Activated CD8-positive, alpha-beta T cell treated with anti-CD3 and anti-CD28 coated beads, Interleukin-2, amount 10 ng/mL, durations not matched to agents 7 days and 5 days (primary cell): ENCODE data around the gene SMYD3. TPM values are rescaled to one million over a fixed set of nuclear protein-coding genes. Genes with fewer than 3 reads are reported as not detected.

Experiments
- ATAC-seq: fragments of 150-1000 bp; cut with Tn5 transposase; one replicate; pipeline ENCODE4 v1.10.0; 2021; ENCODE audit warnings: moderate library complexity
- CTCF ChIA-PET: fragments of 350-600 bp; sonication (Branson Sonifier 250); formaldehyde crosslinking; loops from one replicate; lab custom pipeline; 2021; ENCODE audit warnings: antibody characterized with exemption; lab: Charles Lee
- POLR2A ChIA-PET: fragments of 350-600 bp; sonication (Branson Sonifier 250); formaldehyde crosslinking; loops from one replicate; lab custom pipeline; 2021; ENCODE audit warnings: antibody characterized with exemption; lab: Charles Lee
- DNase-seq: peaks from one replicate; pipeline ENCODE4 v3.0.0-alpha.2; 2020
- H3K27ac Mint-ChIP-seq: one replicate; pipeline ENCODE4 v1.8.0; 2021; ENCODE audit warnings: mild to moderate bottlenecking, mixed read lengths
- H3K27me3 Mint-ChIP-seq: one replicate; pipeline ENCODE4 v1.8.0; 2021; ENCODE audit warnings: low read depth, mixed read lengths
- H3K36me3 Mint-ChIP-seq: one replicate; pipeline ENCODE4 v1.8.0; 2021; ENCODE audit warnings: low read depth, mixed read lengths
- H3K4me1 Mint-ChIP-seq: one replicate; pipeline ENCODE4 v1.8.0; 2021; ENCODE audit warnings: low read depth, mixed read lengths
- H3K4me3 Mint-ChIP-seq: one replicate; pipeline ENCODE4 v1.8.0; 2021; ENCODE audit warnings: mild to moderate bottlenecking, mixed read lengths
- H3K9me3 Mint-ChIP-seq: one replicate; pipeline ENCODE4 v1.8.0; 2022; ENCODE audit warnings: mixed read lengths; ENCODE audit not compliant: insufficient read depth
- total RNA-seq, 2 experiments: library from RNA; stranded (reverse); gene quantifications; one replicate each; pipeline ENCODE4 v1.2.3, GENCODE V29; 2021

SMYD3 gene
- total RNA-seq, 2 experiments from 2014 or later: 22.7 to 23.2 TPM

GRCh38 chr1:245873068-245873467 is 634.0 kb downstream of the SMYD3 start:
- ATAC-seq (no peak), DNase-seq (no peak)
- H3K4me1 Mint-ChIP-seq: no peaks in the 10 kb centered on the region
- POLR2A ChIA-PET: no interaction called here
- H3K27me3 Mint-ChIP-seq: no peaks in the 10 kb centered on the region
- CTCF ChIA-PET: interaction anchor here (0.7 to 1.1 kb wide), 3 partner anchors 13 to 720 kb away, joined by 3 read pairs; no protein-coding TSS in a partner anchor
- no peaks in the 10 kb centered on the region for H3K9me3 Mint-ChIP-seq
- no peak overlapping the region for H3K27ac Mint-ChIP-seq
- H3K36me3 Mint-ChIP-seq: no peaks in the 10 kb centered on the region
- no peak overlapping the region for H3K4me3 Mint-ChIP-seq

- Mint-ChIP-seq H3K9me3 (no peaks in the 10 kb centered on the region), H3K4me3 (no peak overlapping the region), H3K27me3 (no peaks in the 10 kb centered on the region), H3K27ac (no peak overlapping the region), H3K4me1 (no peaks in the 10 kb centered on the region), H3K36me3 (no peaks in the 10 kb centered on the region)
- ATAC-seq (no peak), DNase-seq (no peak)
- ChIA-PET POLR2A (no interaction called here), CTCF (interaction anchor here (0.7 to 1.1 kb wide), 2 partner anchors 14 kb away, joined by 3 read pairs; no protein-coding TSS in a partner anchor)
Observed at GRCh38 chr1:245872475-245872874, 634.6 kb downstream of the SMYD3 start.

DNA sequence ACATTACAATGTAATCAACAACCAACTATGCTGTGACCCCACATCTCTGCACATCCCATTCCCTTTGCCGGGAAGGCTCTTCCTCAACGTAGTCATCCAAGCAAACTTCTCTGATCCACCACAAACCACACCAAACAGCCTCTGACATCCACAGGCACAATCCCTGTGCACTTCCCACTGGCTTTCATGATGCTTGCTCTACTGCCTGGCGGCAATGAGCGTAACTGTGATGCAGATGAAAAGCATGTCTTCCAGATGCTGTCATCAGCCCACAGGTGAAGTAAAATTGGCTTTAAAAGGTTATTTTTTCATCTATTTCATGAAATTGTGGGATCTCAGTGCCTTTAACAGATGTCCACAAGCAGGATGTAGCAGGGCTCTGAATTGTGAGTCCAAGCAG is 635.2 kb downstream of the SMYD3 start:
- no peaks in the 10 kb centered on the region for H3K27me3 Mint-ChIP-seq
- H3K36me3 Mint-ChIP-seq: no peaks in the 10 kb centered on the region
- H3K4me3 Mint-ChIP-seq: no peak overlapping the region
- DNase-seq (no peak), ATAC-seq (no peak)
- H3K4me1 Mint-ChIP-seq: no peaks in the 10 kb centered on the region
- POLR2A ChIA-PET: no interaction called here
- CTCF ChIA-PET: interaction anchor here (1.1 kb wide), 1 partner anchor 13 kb away, joined by 3 read pairs; no protein-coding TSS in a partner anchor
- H3K9me3 Mint-ChIP-seq: no peaks in the 10 kb centered on the region
- H3K27ac Mint-ChIP-seq: no peak overlapping the region

GRCh38 chr1:245871191-245871590 is 635.9 kb downstream of the SMYD3 start:
- no peak for ATAC-seq
- no peaks in the 10 kb centered on the region for H3K4me1 Mint-ChIP-seq
- no peak overlapping the region for H3K4me3 Mint-ChIP-seq
- POLR2A ChIA-PET: no interaction called here
- DNase-seq: no peak
- CTCF ChIA-PET: no interaction called here
- H3K36me3 Mint-ChIP-seq: no peaks in the 10 kb centered on the region
- H3K27ac Mint-ChIP-seq: no peak overlapping the region
- no peaks in the 10 kb centered on the region for H3K9me3 Mint-ChIP-seq
- H3K27me3 Mint-ChIP-seq: no peaks in the 10 kb centered on the region

DNA sequence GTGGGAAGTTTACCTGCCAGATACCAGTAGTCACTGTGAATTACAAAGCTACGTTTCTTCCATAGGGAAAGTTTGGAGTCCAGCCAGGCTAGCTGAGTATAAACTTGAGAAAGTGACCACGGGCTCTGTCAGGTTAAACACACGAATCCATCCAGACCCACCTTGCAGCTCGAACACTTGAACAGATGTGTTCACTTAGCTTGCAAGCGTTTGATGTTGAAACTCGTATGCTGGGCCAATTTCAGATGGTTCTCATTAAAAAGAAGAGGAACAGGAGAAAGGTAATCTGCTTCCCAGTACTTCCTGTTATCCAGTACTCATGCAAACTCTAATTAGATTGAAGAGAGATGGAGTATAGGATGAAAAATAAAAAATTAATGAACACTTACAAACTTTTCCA is 636.4 kb downstream of the SMYD3 start:
- Mint-ChIP-seq H3K27ac (no peak overlapping the region), H3K27me3 (no peaks in the 10 kb centered on the region), H3K4me1 (no peaks in the 10 kb centered on the region), H3K9me3 (no peaks in the 10 kb centered on the region), H3K36me3 (no peaks in the 10 kb centered on the region), H3K4me3 (no peak overlapping the region)
- POLR2A ChIA-PET: no interaction called here
- ATAC-seq: no peak
- no peak for DNase-seq
- CTCF ChIA-PET: no interaction called here

GRCh38 chr1:245869847-245870246 is 637.2 kb downstream of the SMYD3 start:
- Mint-ChIP-seq H3K9me3 (no peaks in the 10 kb centered on the region), H3K27me3 (no peaks in the 10 kb centered on the region), H3K27ac (no peak overlapping the region), H3K36me3 (no peaks in the 10 kb centered on the region), H3K4me3 (no peak overlapping the region), H3K4me1 (no peaks in the 10 kb centered on the region)
- DNase-seq: no peak
- POLR2A ChIA-PET: no interaction called here
- ATAC-seq: no peak
- CTCF ChIA-PET: no interaction called here

DNA sequence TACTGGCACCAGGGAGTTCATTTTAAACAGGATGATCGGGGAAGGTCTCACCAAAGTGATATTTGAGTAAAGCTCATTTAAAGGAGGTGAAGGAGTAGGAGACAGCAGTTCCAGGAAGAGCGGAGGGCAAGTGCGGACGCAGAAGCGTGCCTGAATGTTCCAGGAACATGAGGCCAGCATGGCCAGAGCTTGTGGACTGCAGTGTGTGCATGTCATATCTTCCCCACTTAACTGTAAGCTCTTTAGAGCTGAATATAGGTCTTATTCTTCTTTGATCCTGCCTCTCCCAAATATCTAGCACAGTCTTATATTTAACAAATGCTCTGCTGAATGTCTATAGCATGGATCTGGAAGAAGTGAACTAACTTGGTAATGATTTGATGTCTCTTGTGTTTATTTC is 639.3 kb downstream of the SMYD3 start:
- Mint-ChIP-seq H3K27me3 (no peaks in the 10 kb centered on the region), H3K9me3 (no peaks in the 10 kb centered on the region), H3K4me3 (no peak overlapping the region), H3K4me1 (no peaks in the 10 kb centered on the region), H3K36me3 (no peaks in the 10 kb centered on the region), H3K27ac (no peak overlapping the region)
- DNase-seq (no peak), ATAC-seq (no peak)
- CTCF ChIA-PET: no interaction called here
- POLR2A ChIA-PET: no interaction called here

- Mint-ChIP-seq H3K9me3 (no peaks in the 10 kb centered on the region), H3K27me3 (no peaks in the 10 kb centered on the region), H3K4me3 (no peak overlapping the region), H3K27ac (no peak overlapping the region), H3K36me3 (no peaks in the 10 kb centered on the region), H3K4me1 (no peaks in the 10 kb centered on the region)
- ChIA-PET POLR2A (no interaction called here), CTCF (no interaction called here)
- no peak for ATAC-seq
- no peak for DNase-seq
Observed at GRCh38 chr1:245864872-245865271, 642.2 kb downstream of the SMYD3 start.

- Mint-ChIP-seq H3K4me3 (no peak overlapping the region), H3K27ac (no peak overlapping the region), H3K36me3 (no peaks in the 10 kb centered on the region), H3K27me3 (no peaks in the 10 kb centered on the region), H3K4me1 (no peaks in the 10 kb centered on the region), H3K9me3 (no peaks in the 10 kb centered on the region)
- POLR2A ChIA-PET: no interaction called here
- CTCF ChIA-PET: no interaction called here
- no peak for ATAC-seq
- no peak for DNase-seq
Observed at GRCh38 chr1:245863566-245864184, 643.4 kb downstream of the SMYD3 start.

DNA sequence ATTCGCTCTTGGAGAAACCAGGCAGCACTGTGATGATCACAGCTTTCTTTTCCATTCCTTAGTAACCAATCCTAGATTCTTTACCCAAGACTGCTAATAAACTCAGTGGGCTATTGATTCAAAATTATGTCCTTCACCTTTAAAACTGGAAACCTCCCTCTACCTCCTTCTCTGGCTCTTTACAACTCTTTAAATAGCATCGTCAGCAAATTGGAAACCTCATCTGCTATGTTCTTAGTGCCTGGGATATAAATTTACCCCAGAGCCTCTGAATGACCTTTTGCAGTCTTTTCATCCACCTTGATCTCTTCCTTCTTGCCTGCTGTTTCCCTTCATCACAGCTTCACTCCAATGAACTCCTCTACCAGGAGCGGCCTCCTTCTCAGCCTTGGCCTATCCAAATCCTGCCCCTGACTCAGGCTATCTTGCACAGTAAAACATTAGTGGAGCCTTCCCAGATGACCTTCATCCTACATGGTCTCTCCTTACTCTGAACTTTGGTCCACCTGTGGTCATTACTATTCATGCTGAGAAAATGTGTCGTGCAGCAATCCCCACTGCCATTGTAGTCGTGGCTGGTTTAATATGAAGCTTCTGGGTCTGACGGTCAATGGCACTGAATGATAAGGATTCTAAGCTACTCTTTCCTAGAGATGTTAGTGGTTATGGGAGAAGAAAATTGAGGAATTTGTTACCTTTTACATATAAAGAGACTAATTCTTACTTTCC is 644.1 kb downstream of the SMYD3 start:
- Mint-ChIP-seq H3K36me3 (no peaks in the 10 kb centered on the region), H3K27ac (no peak overlapping the region), H3K27me3 (no peaks in the 10 kb centered on the region), H3K4me1 (no peaks in the 10 kb centered on the region), H3K9me3 (no peaks in the 10 kb centered on the region), H3K4me3 (no peak overlapping the region)
- CTCF ChIA-PET: no interaction called here
- POLR2A ChIA-PET: no interaction called here
- ATAC-seq (no peak), DNase-seq (no peak)

DNA sequence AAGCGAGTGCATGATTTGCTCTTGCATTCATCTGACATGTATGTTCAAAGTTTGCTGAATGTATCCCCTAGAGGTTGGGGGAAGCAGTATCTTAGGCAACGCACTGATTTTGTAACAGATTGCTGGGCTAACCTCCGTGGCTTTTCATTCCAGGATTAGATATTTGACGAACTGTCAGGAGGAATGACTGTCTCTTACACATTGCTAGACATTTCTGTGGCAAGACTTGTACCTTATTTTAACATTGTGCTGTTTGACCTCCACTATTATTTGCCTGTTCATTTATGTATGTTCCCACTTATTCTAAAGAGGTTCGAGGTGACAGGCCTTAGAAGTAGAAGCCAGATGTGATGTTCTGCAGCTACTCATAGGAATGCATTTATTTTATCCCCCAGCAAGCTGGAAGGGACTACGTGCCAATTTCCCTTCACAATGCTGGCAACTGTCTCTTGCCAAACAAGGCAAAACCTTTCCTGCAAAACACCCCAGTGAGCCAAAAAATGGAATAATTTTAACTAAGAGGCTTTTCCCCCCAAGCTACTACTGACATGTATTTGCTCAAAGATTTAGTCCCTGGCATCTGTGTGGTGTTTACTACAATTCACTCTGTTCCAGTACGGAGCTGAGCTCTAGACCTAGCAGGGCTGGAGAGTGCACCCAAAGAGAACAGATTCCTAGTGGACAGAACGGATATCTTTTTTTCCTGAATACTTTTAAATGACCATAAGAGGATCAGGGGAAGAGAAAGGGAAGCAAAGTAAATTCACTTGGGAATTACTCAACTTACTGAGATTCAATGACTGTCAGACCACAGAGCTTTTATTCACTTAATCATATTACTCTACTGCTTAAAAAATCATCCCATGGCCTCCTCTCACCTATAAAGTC is 646.2 kb downstream of the SMYD3 start:
- H3K4me3 Mint-ChIP-seq: no peak overlapping the region
- H3K9me3 Mint-ChIP-seq: no peaks in the 10 kb centered on the region
- H3K27ac Mint-ChIP-seq: no peak overlapping the region
- CTCF ChIA-PET: no interaction called here
- H3K4me1 Mint-ChIP-seq: no peaks in the 10 kb centered on the region
- H3K36me3 Mint-ChIP-seq: no peaks in the 10 kb centered on the region
- no peak for DNase-seq
- ATAC-seq: no peak
- POLR2A ChIA-PET: no interaction called here
- H3K27me3 Mint-ChIP-seq: no peaks in the 10 kb centered on the region
